HG03565 (cell line): ENCODE measurements around the gene RPS15.

Source experiments
- ATAC-seq: cut with Tn5 transposase; IDR thresholded peaks from one replicate; pipeline ENCODE4 v1.9.1; 2021; ENCODE audit warnings: mild to moderate bottlenecking, moderate library complexity; ENCODE audit not compliant: unreplicated experiment

Gene RPS15

DNA sequence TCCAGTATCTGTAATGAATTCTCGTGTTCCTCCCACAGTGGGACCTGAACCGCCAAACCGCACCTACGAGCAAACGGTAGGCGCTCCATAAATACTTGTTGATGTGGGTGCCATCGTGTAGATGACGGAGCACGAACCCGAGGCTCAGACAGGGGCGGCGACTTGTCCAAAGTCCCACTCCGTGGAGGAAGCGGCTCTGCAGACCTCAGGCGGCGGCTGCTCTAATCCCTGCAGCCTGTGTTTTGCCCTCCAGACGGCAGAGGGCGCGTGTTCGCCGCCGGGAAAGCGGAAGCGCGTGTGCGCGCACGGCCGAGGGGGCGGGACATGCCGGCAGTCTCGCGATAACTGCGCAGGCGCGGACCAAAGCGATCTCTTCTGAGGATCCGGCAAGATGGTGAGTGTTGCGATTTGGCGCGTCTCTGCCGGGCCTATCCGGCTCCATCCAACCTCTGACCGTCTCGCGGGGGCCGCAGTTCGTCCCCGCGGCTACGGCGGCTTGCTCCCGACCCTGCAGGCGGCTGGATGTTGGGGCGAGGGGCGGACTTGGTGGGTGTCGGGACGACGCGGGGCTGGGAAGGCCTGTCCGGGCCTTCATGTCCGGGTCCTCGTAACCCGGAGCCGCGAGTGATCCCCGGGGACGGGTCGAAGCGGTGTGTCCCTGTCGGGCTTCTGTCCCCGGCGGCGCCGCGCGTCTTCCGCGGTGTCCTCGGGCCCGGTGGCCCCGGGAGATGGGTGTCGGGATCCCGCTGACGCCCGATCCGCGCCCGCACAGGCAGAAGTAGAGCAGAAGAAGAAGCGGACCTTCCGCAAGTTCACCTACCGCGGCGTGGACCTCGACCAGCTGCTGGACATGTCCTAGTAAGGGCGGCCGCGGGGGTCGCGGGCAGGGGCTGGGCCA, at the start of gene RPS15:
RPS15 (plus strand) TSS at position 362 of the 898 bp plus-strand sequence; CDS start at position 392, 30 bp downstream.
- peak; percentile 74 for ATAC-seq

- ATAC-seq: no peak
These were observed 49.6 kb upstream of the RPS15 start for GRCh38 chr19:1388637-1389026.

GRCh38 chr19:1389033-1389940, 48.9 kb upstream of the RPS15 start:
- no peak for ATAC-seq

GRCh38 chr19:1390890-1391423, 47.2 kb upstream of the RPS15 start:
- ATAC-seq: no peak

- no peak for ATAC-seq
These were observed 45.8 kb upstream of the RPS15 start for GRCh38 chr19:1392407-1392806.

DNA sequence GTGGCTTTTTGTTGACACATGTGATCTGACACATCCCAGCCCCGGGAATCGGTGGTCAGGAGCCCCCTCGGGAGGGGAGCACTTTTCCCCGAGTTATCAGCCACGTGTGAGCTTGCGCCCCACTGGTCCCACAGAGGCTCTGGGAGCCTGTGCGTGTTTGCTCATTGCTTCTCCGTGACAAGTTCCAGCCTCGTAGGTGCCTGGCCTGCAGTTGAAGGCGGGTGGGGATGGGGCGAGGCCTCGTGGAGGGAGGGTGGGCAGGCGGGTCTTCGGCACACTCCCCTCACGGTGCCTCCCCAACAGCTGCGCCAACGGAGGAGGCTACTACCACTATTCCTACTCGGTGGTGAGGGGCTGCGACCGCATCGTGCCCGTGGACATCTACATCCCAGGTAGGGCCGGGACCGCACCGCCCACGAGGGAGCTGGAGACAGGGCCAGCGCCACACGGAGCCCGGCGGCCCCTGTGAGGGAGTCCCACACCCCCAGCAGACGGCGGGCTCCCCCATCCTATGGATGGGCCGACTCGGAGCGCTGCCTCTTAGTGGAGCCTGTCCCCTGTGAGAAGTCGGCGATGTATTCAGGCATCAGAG, 45.2 kb upstream of the RPS15 start:
- no peak for ATAC-seq

- ATAC-seq: no peak
These were observed 44.4 kb upstream of the RPS15 start for GRCh38 chr19:1393841-1394240.

DNA sequence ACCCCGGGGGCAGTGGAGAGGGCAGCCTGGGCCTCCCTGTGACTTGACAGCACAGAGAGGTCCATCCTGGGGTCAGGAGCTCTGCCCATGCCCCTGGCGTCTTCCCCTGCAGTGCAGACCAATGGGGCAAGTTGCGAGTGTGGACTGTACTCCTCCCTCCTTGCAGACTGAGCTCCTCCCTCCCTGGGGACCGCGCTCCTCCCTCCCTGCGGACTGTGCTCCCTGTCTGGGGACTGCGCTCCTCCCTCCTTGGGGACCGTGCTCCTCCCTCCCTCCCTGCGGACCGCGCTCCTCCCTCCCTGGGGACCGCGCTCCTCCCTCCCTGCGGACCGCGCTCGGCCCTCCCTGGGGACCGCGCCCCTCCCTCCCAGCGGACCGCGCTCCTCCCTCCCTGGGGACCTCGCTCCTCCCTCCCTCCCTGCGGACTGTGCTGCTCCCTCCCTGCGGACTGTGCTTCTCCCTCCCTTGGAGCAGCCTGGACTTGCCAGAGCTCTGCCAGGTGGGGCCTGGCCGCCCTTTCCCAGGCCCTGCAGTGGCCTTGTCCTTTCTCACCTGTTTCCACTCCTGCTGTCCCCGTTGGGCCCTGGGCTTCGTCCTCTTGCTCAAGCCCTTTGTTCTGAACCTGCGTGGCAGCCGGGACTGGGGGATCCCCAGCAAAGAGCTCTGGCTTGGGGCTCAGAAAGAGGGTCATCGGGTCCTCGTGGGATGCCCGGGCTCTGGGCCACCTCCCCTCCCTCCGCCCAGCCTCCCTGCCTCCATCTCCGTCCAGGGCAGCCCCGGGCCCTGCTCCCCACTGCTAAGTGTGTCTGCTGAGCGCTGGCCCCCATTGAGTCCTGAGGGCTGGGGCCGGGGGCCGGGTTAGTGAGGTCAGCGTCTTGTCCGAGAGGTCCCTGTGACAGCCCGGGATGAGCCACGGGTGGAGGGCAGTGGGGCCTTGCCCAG, 43.7 kb upstream of the RPS15 start:
- ATAC-seq: no peak

DNA sequence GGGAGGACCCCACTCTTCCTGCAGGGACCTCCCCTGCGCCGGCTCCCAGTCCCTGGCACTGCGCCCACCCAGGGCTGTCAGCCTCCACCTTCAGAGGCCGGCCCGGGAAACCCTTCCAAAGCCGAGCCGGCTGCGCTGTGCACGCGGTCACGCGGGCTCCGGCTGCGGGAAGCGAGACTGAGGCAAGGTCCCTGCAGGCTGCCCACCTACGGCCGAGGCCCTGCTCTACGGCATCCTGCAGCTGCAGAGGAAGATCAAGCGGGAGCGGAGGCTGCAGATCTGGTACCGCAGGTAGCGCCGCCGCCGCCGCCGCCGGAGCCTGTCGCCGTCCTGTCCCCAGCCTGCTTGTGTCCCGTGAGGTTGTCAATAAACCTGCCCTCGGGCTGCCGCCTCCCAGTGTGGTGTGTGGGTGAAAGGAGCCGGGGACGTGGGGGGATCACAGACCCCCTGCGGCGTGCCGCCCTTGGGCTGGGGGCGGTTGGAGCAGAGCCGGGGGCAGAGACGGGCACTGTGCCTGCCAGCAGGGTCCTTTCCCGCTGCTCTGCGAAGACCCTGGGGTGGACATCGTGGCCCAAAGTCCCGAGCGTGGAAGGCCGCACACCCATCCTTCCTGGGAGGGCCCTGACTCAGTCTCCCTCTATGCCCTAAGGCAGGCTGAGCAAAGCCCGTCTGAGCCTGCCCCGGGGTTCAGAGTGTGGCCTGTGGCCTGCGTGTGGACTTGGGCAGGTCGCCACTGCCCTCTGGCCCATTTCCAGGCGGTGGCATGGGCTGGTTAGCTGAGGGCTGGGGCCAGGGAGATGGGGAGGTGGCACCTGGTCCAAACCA, 42.8 kb upstream of the RPS15 start:
- ATAC-seq: no peak

GRCh38 chr19:1396019-1396767, 42.0 kb upstream of the RPS15 start:
- ATAC-seq: no peak

- no peak for ATAC-seq
These were observed 41.2 kb upstream of the RPS15 start for GRCh38 chr19:1396768-1397679.

DNA sequence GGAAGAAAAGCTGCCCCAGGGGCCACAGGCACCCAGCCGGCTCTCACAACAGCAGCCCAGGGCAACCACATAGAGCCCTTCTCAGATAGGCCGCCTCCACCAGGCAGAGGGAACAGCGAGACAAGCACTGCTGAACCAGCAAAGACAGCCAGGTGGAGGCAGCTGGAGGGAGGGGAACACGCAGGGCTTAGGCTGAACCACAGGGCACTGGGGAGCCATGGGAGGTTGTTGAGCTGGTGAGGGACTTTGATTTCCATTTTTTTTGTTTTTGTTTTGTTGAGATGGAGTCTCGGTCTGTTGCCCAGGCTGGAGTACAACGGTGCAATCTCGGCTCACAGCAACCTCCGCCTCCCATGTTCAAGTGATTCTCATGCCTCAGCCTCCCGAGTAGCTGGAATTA, 40.4 kb upstream of the RPS15 start:
- no peak for ATAC-seq

- ATAC-seq: no peak
These were observed 39.1 kb upstream of the RPS15 start for GRCh38 chr19:1399079-1399478.

DNA sequence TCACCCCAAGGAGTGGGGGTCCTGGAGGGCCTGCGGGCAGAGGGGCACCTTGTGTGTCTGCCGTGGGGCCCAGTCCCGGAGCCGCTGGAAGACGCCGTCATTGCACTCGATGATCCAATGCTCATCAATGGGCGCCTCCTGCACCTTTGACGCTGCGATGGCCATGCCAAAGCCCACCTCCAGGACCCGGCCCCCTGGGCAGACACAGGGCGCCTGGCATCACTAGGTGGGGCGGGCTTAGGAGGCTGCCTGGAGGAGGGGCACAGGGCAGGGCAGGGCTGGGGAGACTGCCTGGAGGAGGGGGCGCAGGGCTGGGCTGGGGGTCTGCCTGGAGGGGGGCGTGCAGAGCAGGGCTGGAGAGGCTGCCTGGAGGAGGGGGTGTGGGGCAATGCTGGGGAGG, 38.5 kb upstream of the RPS15 start:
- ATAC-seq: no peak

DNA sequence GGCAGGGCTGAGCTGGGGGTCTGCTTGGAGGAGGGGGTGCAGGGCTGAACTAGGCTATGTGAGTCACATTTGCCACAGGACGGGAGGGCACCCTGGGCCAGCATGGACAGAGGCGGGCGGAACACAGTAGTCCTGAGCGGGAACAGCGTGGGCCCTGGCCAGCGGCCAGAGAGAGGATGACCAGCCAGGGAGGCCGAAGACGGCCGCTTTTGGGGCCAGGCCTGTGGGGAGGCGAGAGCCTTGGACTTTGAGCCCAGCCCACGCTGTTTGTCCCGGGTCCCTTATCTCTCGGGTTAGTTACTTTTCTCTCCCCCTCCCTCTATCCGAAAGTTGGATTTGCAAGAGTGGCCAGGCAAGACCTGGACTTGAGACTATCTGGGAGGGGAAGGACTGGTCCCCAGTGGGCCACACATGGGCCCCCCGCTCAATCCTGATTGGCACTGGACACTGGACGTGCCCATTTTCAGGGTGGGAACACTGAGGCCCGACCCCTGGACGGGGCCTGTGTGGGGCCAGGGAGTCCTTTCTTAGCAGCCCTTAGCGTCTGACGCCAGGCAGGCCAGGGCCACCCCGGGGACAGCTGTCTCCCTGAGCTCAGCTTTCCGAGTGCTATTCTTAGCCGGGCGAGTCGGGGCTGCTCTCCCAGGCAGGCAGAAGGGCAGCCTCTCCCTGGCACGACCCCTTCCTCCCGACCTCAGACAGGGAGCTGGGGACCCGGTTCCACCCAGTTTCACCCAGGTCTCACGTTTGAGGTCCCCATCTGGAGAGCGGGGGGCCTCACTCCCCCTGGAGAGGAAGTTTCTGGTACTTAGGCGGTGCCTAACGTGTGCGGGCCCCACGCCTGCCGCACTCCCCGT, 37.7 kb upstream of the RPS15 start:
- no peak for ATAC-seq

- no peak for ATAC-seq
These were observed 36.9 kb upstream of the RPS15 start, which contains the start of gene GAMT for GRCh38 chr19:1401138-1401888. GAMT (minus strand) TSS chr19:1401542; CDS start chr19:1401476, 66 bp downstream.
